Activated CD8-positive, alpha-beta memory T cell treated with anti-CD3 and anti-CD28 coated beads for 36 hours (primary cell): ENCODE measurements around the gene STX1B. TPM values are rescaled to one million over a fixed set of nuclear protein-coding genes. Genes with fewer than 3 reads are reported as not detected.

Experiments used
- CTCF ChIA-PET: fragments of 350-600 bp; sonication (Branson Sonifier 250); formaldehyde crosslinking; loops from one replicate; lab custom pipeline; 2021; ENCODE audit warnings: antibody characterized with exemption; lab: Charles Lee
- POLR2A ChIA-PET: fragments of 350-600 bp; sonication (Branson Sonifier 250); formaldehyde crosslinking; loops from one replicate; lab custom pipeline; 2021; ENCODE audit warnings: antibody characterized with exemption; lab: Charles Lee
- total RNA-seq, 2 experiments: library from RNA; stranded (reverse); gene quantifications; one replicate each; pipeline ENCODE4 v1.2.3, GENCODE V29; 2021

Gene STX1B
- under 1 TPM; 0.15 to 0.34 TPM for total RNA-seq

DNA sequence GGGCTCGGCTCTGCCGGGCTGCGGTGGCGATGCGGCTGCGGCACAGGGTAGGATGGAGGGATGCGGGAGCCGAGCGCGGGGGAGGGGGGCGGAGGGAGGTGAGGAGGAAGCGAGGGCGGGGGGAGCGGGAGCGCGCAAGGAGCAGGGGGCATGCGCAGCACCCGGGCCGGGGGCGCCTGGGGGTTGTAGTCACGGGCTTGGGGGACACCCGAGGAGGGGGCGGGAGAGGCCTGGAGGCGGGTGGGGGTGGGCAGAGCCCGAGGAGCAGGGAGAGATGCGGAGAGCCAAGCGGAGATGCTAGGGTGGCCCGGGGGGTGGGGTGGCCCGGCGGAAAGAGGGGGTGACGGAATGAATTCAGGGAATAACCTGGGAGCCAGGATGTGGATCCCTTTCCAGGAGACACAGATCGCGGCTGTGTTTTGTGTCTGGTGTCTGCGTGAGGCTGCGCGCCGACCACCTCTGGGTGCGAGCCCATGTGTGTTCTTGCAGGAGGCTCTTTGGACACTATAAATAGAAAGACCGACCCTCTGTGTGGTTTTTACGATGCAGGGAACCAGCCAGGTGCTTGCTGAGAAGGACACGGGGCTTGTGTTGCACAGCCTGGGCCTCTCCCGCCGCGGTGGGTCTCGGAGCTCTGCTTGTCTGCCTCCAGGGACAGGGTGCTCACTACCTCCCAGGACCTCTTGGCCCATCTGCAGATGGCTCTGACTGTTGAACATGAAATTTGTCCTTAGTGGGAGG lies at the start of gene STX1B:
Gene STX1B (minus strand): TSS at position 54 of the 741 bp plus-strand sequence. CDS start 242 bp downstream, outside the sequence.
- POLR2A ChIA-PET: no interaction called here

GRCh38 chr16:31055613-31056012 lies 45.2 kb upstream of the STX1B start:
- ChIA-PET CTCF (interaction anchor here (0.7 kb wide), 2 partner anchors 117 to 160 kb away, joined by 3 to 4 read pairs; no protein-coding TSS in a partner anchor), POLR2A (no interaction called here)

More for the DNA sequence above, at the start of gene STX1B:
- CTCF ChIA-PET: no interaction called here

DNA sequence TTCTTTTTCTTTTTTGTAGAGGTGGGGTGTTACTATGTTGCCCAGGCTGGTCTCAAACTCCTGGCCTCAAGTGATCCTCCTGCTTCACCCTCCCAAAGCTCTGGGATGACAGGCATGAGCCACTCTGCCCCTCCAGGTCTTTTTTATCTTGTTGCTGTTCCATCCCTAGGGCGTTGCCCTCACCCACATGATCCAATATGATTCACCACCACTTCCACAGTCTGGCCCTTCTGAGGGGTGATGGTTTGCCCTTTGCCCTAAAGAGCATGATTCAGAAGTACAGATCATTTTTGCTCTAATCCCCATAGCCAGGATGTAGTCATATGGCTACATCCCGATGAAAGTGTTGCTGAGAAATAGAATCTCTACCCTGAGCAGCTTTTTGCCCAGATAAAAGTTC lies 41.7 kb upstream of the STX1B start:
- POLR2A ChIA-PET: no interaction called here
- CTCF ChIA-PET: no interaction called here

DNA sequence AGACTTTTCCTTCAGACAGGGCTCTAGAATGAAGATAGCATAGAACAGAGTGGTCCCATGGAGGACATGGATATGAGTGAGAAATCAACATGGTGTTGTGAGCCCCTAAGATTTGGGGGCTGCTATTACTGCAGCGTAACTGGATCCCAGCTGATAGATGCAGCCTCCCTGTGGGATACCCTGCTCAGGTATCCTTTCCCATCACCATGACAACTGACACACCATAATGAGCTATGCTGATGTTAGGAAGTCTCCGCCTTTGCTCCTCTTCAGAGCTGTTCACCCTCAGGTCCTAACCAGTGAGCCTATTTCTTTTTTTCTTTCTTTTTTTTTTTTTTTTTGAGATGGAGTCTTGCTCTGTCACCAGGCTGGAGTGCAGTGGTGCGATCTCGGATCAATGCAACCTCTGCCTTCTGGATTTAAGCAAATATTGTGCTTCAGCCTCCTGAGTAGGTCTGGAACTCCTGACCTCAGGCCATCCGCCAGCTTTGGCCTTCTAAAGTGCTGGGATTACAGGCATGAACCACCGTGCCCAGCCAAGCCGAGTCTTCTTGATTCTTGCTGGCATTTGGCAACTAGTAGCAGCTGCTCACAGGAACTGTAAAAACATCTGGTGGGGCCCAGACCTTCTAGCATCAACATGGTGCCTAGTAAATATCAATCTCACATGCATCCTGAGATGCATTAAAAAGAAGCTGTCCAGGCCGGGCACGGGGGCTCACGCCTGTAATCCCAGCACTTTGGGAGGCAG lies 40.0 kb upstream of the STX1B start:
- ChIA-PET CTCF (interaction anchor here (1.2 kb wide), 1 partner anchor 14 kb away, joined by 3 read pairs; no protein-coding TSS in a partner anchor), POLR2A (interaction anchor here (0.7 to 0.8 kb wide), 2 partner anchors 9 to 13 kb away, joined by 3 to 5 read pairs; no protein-coding TSS in a partner anchor)

DNA sequence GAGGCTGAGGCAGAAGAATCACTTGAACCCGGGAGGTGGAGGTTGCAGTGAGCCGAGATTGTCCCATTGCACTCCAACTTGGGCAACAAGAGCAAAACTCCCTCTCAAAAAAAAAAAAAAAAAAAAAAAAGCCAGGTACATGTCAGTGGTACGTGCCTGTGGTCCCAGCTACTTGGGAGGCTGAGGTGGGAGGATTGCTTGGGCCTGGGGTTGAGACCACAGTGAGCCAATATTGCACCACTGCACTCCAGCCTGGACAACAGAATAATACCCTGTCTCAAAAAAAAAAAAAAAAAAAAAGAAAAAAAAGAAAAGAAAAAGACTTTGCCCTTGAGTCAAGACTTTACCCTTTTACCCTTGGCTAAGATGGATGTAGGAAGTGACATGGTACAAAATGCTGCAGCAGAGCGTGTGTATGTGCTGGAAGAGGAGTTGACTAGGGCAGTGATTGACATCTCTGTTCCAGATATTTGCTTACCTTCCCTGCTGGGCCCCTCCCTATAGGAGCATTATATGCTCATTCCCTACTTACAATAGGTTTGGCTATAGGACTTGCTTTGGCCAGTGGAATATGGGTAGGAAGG lies 33.6 kb upstream of the STX1B start:
- CTCF ChIA-PET: interaction anchor here (0.7 kb wide), 1 partner anchor 104 kb away, joined by 3 read pairs; no protein-coding TSS in a partner anchor
- POLR2A ChIA-PET: no interaction called here

DNA sequence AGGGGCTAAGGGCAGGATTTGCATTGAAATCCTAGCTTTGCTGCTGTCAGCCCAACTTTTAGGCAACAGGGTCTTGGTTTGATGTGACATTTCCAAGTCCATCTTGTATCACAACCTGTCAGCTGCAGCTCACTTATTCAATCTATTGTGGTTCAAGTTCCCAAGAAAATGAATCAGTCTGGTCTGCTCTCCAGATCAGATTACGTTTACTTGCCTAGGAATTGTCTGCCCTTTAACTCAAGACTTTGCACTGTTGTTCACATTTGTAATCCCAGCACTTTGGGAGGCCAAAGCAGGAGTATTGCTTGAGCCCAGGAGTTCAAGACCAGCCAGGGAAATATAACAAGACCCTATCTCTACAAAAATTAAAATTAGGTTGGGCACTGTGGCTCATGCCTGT lies 32.9 kb upstream of the STX1B start:
- POLR2A ChIA-PET: no interaction called here
- CTCF ChIA-PET: interaction anchor here (0.7 kb wide), 1 partner anchor 103 kb away, joined by 3 read pairs; no protein-coding TSS in a partner anchor

- ChIA-PET CTCF (interaction anchor here (1.2 kb wide), 1 partner anchor 18 kb away, joined by 3 read pairs; no protein-coding TSS in a partner anchor), POLR2A (no interaction called here)
These were observed 32.4 kb upstream of the STX1B start for GRCh38 chr16:31042866-31043265.

GRCh38 chr16:31038993-31039392 lies 28.6 kb upstream of the STX1B start:
- CTCF ChIA-PET: interaction anchor here (1.1 kb wide), 1 partner anchor 96 kb away, joined by 4 read pairs; no protein-coding TSS in a partner anchor
- POLR2A ChIA-PET: no interaction called here

DNA sequence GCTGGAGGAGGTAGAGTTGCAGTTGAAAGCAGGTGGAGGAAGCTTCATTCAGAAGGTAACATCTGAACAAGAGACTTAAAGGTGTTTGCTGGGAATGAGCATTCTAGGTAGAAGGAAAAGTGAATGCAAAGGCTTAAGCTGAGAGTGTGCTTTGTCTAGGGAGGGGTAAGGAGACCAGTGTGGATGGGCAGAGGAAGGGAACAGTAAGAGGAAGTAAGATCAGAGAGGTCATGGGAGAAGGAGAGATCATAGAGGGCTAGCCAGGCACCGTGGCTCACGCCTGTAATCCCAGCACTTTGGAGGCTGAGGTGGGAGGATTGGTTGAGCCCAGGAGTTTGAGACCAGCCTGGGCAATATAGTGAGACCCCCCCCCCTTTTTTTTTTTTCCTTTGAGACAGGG lies 26.3 kb upstream of the STX1B start:
- POLR2A ChIA-PET: no interaction called here

GRCh38 chr16:31033709-31034492 lies 23.5 kb upstream of the STX1B start:
- POLR2A ChIA-PET: interaction anchor here (0.6 to 1.5 kb wide), 5 partner anchors 61 to 426 kb away, joined by 3 to 4 read pairs (median 3); partner anchors contain the start of genes ARMC5, KAT8 and VKORC1
- CTCF ChIA-PET: interaction anchor here (0.9 to 1.0 kb wide), 2 partner anchors 49 to 80 kb away, joined by 3 read pairs; partner anchors contain the start of gene HSD3B7

More for the DNA sequence above, 26.3 kb upstream of the STX1B start:
- CTCF ChIA-PET: interaction anchor here (0.6 to 1.8 kb wide), 3 partner anchors 52 to 105 kb away, joined by 3 to 4 read pairs (median 4); partner anchors contain the start of gene HSD3B7

- POLR2A ChIA-PET: interaction anchor here (0.5 to 1.5 kb wide), 4 partner anchors 84 to 427 kb away, joined by 3 to 4 read pairs (median 3); partner anchors contain the start of genes ARMC5 and KAT8
- CTCF ChIA-PET: interaction anchor here (1.0 kb wide), 1 partner anchor 48 kb away, joined by 3 read pairs; the partner anchor contains the start of gene HSD3B7
These were observed 22.6 kb upstream of the STX1B start, which contains the start of gene STX4 for GRCh38 chr16:31032736-31033708. Gene STX4, plus strand, starts transcription at chr16:31033558. Its CDS starts 248 bp downstream, at chr16:31033806.

GRCh38 chr16:31031276-31031675 lies 20.8 kb upstream of the STX1B start:
- CTCF ChIA-PET: no interaction called here

DNA sequence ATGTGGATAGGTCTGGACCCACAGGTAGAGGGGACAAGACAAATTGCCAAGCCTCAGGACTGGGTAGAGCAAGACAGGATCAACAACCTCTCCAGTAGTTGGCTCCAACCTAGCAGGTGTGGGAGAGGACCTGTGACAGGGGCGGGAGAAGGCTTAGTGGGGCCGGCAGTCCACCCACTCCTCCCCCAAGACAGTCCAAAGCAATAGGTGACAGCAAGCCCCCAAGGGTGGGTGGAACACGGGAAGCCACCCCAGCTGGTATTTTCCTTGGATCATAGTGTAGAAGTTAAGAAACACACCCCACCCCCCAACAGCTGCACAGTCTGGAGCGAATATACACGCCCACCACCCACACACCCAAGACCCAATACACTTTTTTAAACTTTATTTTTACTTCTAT lies 18.8 kb upstream of the STX1B start:
- ChIA-PET POLR2A (no interaction called here), CTCF (no interaction called here)

More at GRCh38 chr16:31031276-31031675, 20.8 kb upstream of the STX1B start:
- POLR2A ChIA-PET: no interaction called here

DNA sequence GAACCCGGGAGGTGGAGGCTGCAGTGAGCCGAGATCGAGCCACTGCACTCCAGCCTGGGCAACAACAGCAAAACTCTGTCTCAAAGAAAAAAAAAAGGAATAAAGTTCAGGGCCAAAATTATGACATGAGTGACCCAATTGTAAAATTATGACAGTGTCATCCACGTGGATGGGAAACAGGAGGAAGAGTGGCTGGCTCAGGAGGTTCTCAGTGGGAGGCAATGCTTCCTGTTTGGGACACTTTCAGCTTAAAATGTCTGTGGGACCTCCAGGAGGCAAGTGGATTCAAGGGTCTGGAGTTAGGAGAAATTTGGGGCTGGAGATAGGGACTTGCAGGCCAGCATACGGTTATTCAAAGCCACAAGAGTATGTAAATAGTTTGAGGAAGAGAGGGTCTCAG lies 14.9 kb upstream of the STX1B start:
- POLR2A ChIA-PET: no interaction called here
- CTCF ChIA-PET: no interaction called here

DNA sequence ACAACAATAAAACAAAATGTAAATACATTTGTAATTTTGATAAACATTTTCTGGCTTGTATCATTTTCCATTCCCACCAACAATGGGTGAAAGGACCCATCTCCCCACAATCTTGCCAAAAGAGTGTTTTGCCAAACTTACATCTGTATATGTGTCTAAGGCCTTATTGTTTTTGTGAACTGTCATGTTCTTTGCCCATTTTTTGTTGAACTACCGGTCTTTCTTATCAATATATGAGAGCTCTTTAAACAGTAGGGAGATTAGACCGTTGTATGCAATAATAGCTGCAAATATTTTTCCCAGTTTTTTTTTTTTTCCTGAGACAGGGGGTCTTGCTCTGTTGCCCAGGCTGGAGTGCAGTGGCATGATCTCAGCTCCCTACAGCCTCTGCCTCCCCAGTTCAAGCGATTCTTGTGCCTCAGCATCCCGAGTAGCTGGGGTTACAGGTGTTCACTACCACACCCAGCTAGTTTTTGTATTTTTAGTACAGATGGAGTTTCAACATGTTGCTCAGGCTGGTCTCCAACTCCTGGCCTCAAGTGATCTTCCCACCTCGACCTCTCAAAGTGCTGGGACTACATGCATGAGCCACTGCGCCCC lies 13.3 kb upstream of the STX1B start:
- CTCF ChIA-PET: no interaction called here
- POLR2A ChIA-PET: no interaction called here

DNA sequence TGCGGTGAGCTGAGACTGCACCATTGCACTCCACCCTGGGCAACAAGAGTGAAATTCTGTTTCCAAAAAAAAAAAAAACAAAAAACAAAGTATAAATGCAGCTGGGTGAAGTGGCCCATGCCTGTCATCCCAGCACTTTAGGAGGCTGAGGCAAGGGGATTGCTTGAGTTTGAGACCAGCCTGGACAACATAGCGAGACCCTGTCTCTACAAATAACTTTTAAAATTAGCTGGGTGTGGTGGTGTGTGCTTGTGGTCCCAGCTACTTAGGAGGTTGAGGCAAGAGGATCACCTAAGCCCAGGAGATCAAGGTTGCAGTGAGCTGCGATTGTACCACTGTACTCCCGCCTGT lies 12.8 kb upstream of the STX1B start:
- POLR2A ChIA-PET: no interaction called here
- CTCF ChIA-PET: no interaction called here
